HCT116 (cell line): ENCODE measurements around the gene HES6. TPM values are rescaled to one million over a fixed set of nuclear protein-coding genes. Genes with fewer than 3 reads are reported as not detected.

Source experiments
- ATAC-seq: fragments of 200-7000 bp; cut with Tn5 transposase; 2 replicates; pipeline ENCODE4 v1.9.1; 2020; ENCODE audit warnings: mild to moderate bottlenecking, moderate library complexity
- BruUV-seq: library from RNA; stranded (reverse); fragments of 400-500 nt; replicated peaks from 2 replicates; lab custom pipeline; 2021; lab: Mats Ljungman, UMichigan
- CTCF ChIA-PET: fragments of 300-600 bp; sonication (Branson Sonifier 250); formaldehyde crosslinking; loops from one replicate; lab custom pipeline; 2021; ENCODE audit warnings: antibody characterized with exemption; lab: Charles Lee
- POLR2A ChIA-PET: fragments of 300-600, 350-600 bp; sonication (Branson Sonifier 250); formaldehyde crosslinking; loops from one replicate; lab custom pipeline; 2021; ENCODE audit warnings: antibody characterized with exemption; lab: Charles Lee
- RAD21 ChIA-PET, 2 experiments: fragments of 300-600 bp; sonication (Branson Sonifier 250); formaldehyde crosslinking; loops; one replicate each; lab custom pipeline; 2023; ENCODE audit warnings: low total read pairs in 2 of 2; ENCODE audit not compliant: uncharacterized antibody in 2 of 2, unreplicated experiment in 2 of 2, low non-redundant PET in 1 of 2; lab: Charles Lee
- DNase-seq: peaks from one replicate; pipeline ENCODE4 v3.0.0-alpha.2; 2010; ENCODE audit warnings: low read depth, low spot score
- H2AFZ ChIP-seq: fragments of 200-600 bp; shearing (Covaris generic), sonication (generic); 2 replicates; pipeline ENCODE4 v1.6.1; 2017; ENCODE audit warnings: low read depth, mixed run types, mixed read lengths, antibody characterized with exemption, low read length; ENCODE audit not compliant: poor library complexity, severe bottlenecking
- H3K27ac ChIP-seq: 2 replicates; pipeline ENCODE4 v1.5.1; 2012; ENCODE audit warnings: low read depth, low read length
- H3K27me3 ChIP-seq: fragments of 200-600 bp; sonication (generic); 2 replicates; pipeline ENCODE4 v1.6.1; 2016; ENCODE audit warnings: mixed run types, low read length, mixed read lengths; ENCODE audit not compliant: insufficient read depth
- H3K36me3 ChIP-seq, 2 experiments: fragments of 200-500 bp in 1 of 2; fragments of 200-600 bp in 1 of 2; sonication (Bioruptor generic) in 1 of 2; sonication (generic) in 1 of 2; 2 replicates each; pipeline versions ENCODE4 v1.5.1 to v1.6.1; 2014 to 2016; ENCODE audit warnings: low read length in 2 of 2, inconsistent platforms in 1 of 2, mixed read lengths in 1 of 2, mixed run types in 1 of 2; ENCODE audit not compliant: insufficient read depth in 2 of 2, control insufficient read depth in 1 of 2
- H3K4me1 ChIP-seq, 2 experiments: fragments of 200-600 bp in 1 of 2; sonication (generic) in 1 of 2; 2 replicates each; pipeline versions ENCODE4 v1.5.1 to v1.6.1; 2012 to 2017; ENCODE audit warnings: low read length in 2 of 2, inconsistent platforms in 1 of 2, mild to moderate bottlenecking in 1 of 2, mixed read lengths in 1 of 2, mixed run types in 1 of 2, moderate library complexity in 1 of 2; ENCODE audit not compliant: insufficient read depth in 2 of 2, control insufficient read depth in 1 of 2
- H3K4me2 ChIP-seq: fragments of 200-600 bp; sonication (generic); 2 replicates; pipeline ENCODE4 v1.6.1; 2017; ENCODE audit warnings: mixed run types, low read length, mixed read lengths
- H3K4me3 ChIP-seq, 2 experiments: fragments of 200-600 bp in 1 of 2; sonication (generic) in 1 of 2; replicated peaks in 1 of 2; 2 replicates each; pipeline ENCODE4 v1.5.1; 2011 to 2016; ENCODE audit warnings: low read length in 2 of 2, control low read depth in 1 of 2, low read depth in 1 of 2, mild to moderate bottlenecking in 1 of 2, mixed read lengths in 1 of 2, mixed run types in 1 of 2
- H3K79me2 ChIP-seq: fragments of 200-600 bp; sonication (generic); 2 replicates; pipeline ENCODE4 v1.6.1; 2017; ENCODE audit warnings: mild to moderate bottlenecking, mixed run types, low read length, moderate library complexity, mixed read lengths; ENCODE audit not compliant: insufficient read depth
- H3K9ac ChIP-seq: fragments of 200-600 bp; sonication (generic); 2 replicates; pipeline ENCODE4 v1.6.1; 2016; ENCODE audit warnings: low read length, mixed read lengths
- H3K9me2 ChIP-seq: fragments of 200-600 bp; sonication (generic), shearing (Covaris generic); 2 replicates; pipeline ENCODE4 v1.6.1; 2017; ENCODE audit warnings: mixed run types, mild to moderate bottlenecking, moderate library complexity; ENCODE audit not compliant: insufficient read depth
- H3K9me3 ChIP-seq, 2 experiments: fragments of 200-500 bp in 1 of 2; fragments of 200-600 bp in 1 of 2; sonication (Bioruptor generic) in 1 of 2; sonication (generic) in 1 of 2; 2 replicates each; pipeline ENCODE4 v1.6.1; 2014 to 2017; ENCODE audit warnings: low read length in 2 of 2, mixed read lengths in 2 of 2, inconsistent platforms in 1 of 2, low read depth in 1 of 2, mild to moderate bottlenecking in 1 of 2, mixed run types in 1 of 2, moderate library complexity in 1 of 2; ENCODE audit not compliant: control insufficient read depth in 1 of 2, insufficient read depth in 1 of 2
- H4K20me1 ChIP-seq: fragments of 200-600 bp; sonication (generic), shearing (Covaris generic); 2 replicates; pipeline ENCODE4 v1.6.1; 2017; ENCODE audit warnings: mixed run types, mild to moderate bottlenecking, moderate library complexity; ENCODE audit not compliant: insufficient read depth
- ATF3 ChIP-seq: IDR thresholded peaks from 2 replicates; pipeline ENCODE4 v1.6.1; 2012
- CBX3 ChIP-seq: IDR thresholded peaks from 2 replicates; pipeline ENCODE4 v1.6.1; 2012; ENCODE audit warnings: low read depth
- CEBPB ChIP-seq: IDR thresholded peaks from 2 replicates; pipeline ENCODE4 v1.6.1; 2012; ENCODE audit warnings: low read depth
- CTCF ChIP-seq, 3 experiments: fragments of 200-600 bp in 1 of 3; sonication (generic) in 1 of 3; IDR thresholded peaks in 2 of 3; conservative IDR thresholded peaks in 1 of 3; 2 replicates each; pipeline ENCODE4 v1.5.1; 2012 to 2017; ENCODE audit warnings: low read depth in 2 of 3, low read length in 2 of 3, antibody characterized with exemption in 1 of 3, borderline replicate concordance in 1 of 3, control low read depth in 1 of 3, mild to moderate bottlenecking in 1 of 3, mixed read lengths in 1 of 3, mixed run types in 1 of 3, moderate library complexity in 1 of 3; ENCODE audit not compliant: insufficient read depth in 1 of 3
- EGR1 ChIP-seq: IDR thresholded peaks from 2 replicates; pipeline ENCODE4 v1.6.1; 2012; ENCODE audit warnings: low read depth
- EZH2 ChIP-seq: fragments of 200-600 bp; sonication (generic); IDR thresholded peaks from 2 replicates; pipeline ENCODE4 v1.6.1; 2017; ENCODE audit warnings: antibody characterized with exemption, mixed run types
- FOSL1 ChIP-seq: IDR thresholded peaks from 2 replicates; pipeline ENCODE4 v1.6.1; 2012; ENCODE audit warnings: low read depth
- MAX ChIP-seq: IDR thresholded peaks from 2 replicates; pipeline ENCODE4 v1.6.1; 2012
- POLR2A ChIP-seq: IDR thresholded peaks from 2 replicates; pipeline ENCODE4 v1.7.0; 2011; ENCODE audit warnings: borderline replicate concordance; ENCODE audit not compliant: insufficient read depth, insufficient read length; ENCODE audit errors: extremely low read depth
- POLR2AphosphoS5 ChIP-seq: IDR thresholded peaks from 2 replicates; pipeline ENCODE4 v1.6.1; 2011; ENCODE audit warnings: mild to moderate bottlenecking, low read depth, low read length, moderate library complexity
- RAD21 ChIP-seq: IDR thresholded peaks from 2 replicates; pipeline ENCODE4 v1.6.1; 2012; ENCODE audit warnings: low read depth, mild to moderate bottlenecking
- REST ChIP-seq: IDR thresholded peaks from 2 replicates; pipeline ENCODE4 v1.6.1; 2012; ENCODE audit warnings: low read depth
- SIN3A ChIP-seq: IDR thresholded peaks from 2 replicates; pipeline ENCODE4 v1.6.1; 2012; ENCODE audit warnings: low read depth
- SP1 ChIP-seq: IDR thresholded peaks from 2 replicates; pipeline ENCODE4 v1.6.1; 2012; ENCODE audit warnings: low read depth
- SRF ChIP-seq: IDR thresholded peaks from 2 replicates; pipeline ENCODE4 v1.6.1; 2012; ENCODE audit warnings: low read depth
- TCF7L2 ChIP-seq: IDR thresholded peaks from 2 replicates; pipeline ENCODE4 v1.7.0; 2011; ENCODE audit warnings: borderline replicate concordance, inconsistent platforms; ENCODE audit not compliant: insufficient read depth, insufficient read length; ENCODE audit errors: extremely low read depth
- YY1 ChIP-seq: IDR thresholded peaks from 2 replicates; pipeline ENCODE4 v1.6.1; 2011; ENCODE audit warnings: low read length, low read depth, moderate library complexity, mild to moderate bottlenecking; ENCODE audit not compliant: insufficient replicate concordance; ENCODE audit errors: extremely low read depth
- ZBTB33 ChIP-seq: IDR thresholded peaks from 2 replicates; pipeline ENCODE4 v1.6.1; 2011; ENCODE audit warnings: mild to moderate bottlenecking, low read length, moderate library complexity; ENCODE audit not compliant: insufficient replicate concordance; ENCODE audit errors: extremely low read depth
- ZFX ChIP-seq: fragments of 450-650 bp; IDR thresholded peaks from 2 replicates; pipeline ENCODE4 v1.6.1; 2017
- ZNF274 ChIP-seq: fragments of 200-500 bp; sonication (Bioruptor generic); IDR thresholded peaks from 2 replicates; pipeline ENCODE4 v1.6.1; 2014; ENCODE audit warnings: mild to moderate bottlenecking, low read depth, low read length, inconsistent platforms
- intact Hi-C: fragments of 100-400 bp; cut with micrococcal nuclease; formaldehyde crosslinking; loops from 2 replicates; pipeline ENCODE4 v1.10.0; 2022
- total RNA-seq: library from RNA; stranded (reverse); gene quantifications from one replicate; pipeline ENCODE4 v1.2.1, GENCODE V29; 2021; ENCODE audit not compliant: unreplicated experiment

The HES6 gene
- total RNA-seq, 1 experiment from 2014 or later = 47.8 TPM

GRCh38 chr2:238235856-238236255 lies 4.0 kb downstream of the HES6 start:
- TF ChIP-seq CBX3 (no peak), EZH2 (no peak), SRF (no peak), SP1 (no peak), POLR2AphosphoS5 (no peak), POLR2A (no peak), ZBTB33 (no peak), CEBPB (no peak), RAD21 (no peak), FOSL1 (no peak), REST (no peak), ATF3 (no peak), ZFX (no peak), CTCF (IDR thresholded peaks at IDR 0.05 in 2 of 3, conservative IDR thresholded peaks at IDR 0.05 in 1 of 3; ENCODE audit: borderline replicate concordance in 1 of 3, insufficient read depth in 1 of 3, low read depth in 2 of 3, low read length in 2 of 3) (no peak), EGR1 (no peak), SIN3A (no peak), YY1 (no peak), TCF7L2 (no peak), MAX (no peak), ZNF274 (no peak)
- TF ChIP-seq, all 23 proteins: peak for 0
- no TSS peak for BruUV-seq
- H3K9me3 ChIP-seq = no peaks in the 10 kb centered on the region
- H3K9ac ChIP-seq = no peak overlapping the region
- H3K9me2 ChIP-seq = no peaks in the 10 kb centered on the region
- H3K27ac ChIP-seq = no peak overlapping the region
- intact Hi-C loops = no loop called here
- DNase-seq = no peak
- RAD21 ChIA-PET = no interaction called here
- CTCF ChIA-PET = no interaction called here
- H3K4me1 ChIP-seq = peaks cover 11 to 31% of the 10 kb centered on the region in 2 experiments
- H4K20me1 ChIP-seq = no peaks in the 10 kb centered on the region
- H3K4me2 ChIP-seq = no peak overlapping the region
- H3K79me2 ChIP-seq = no peaks in the 10 kb centered on the region; the same call in 1 of the 2 replicates
- H3K27me3 ChIP-seq = no peaks in the 10 kb centered on the region
- H3K36me3 ChIP-seq = no peaks in the 10 kb centered on the region
- H3K4me3 ChIP-seq = no peak overlapping the region
- H2AFZ ChIP-seq = no peak overlapping the region
- POLR2A ChIA-PET = no interaction called here
- ATAC-seq = no peak
